HG02678 (cell line): ENCODE measurements around the gene IGF2BP2.
"Not testable (repeated sequence)": the region's sequence is repeated elsewhere in the genome, so short reads cannot be mapped to it uniquely, and the experiment has no call there.

ENCODE experiments used
- ATAC-seq: cut with Tn5 transposase; IDR thresholded peaks from one replicate; pipeline ENCODE4 v1.9.1; 2021; ENCODE audit warnings: mild to moderate bottlenecking, moderate library complexity; ENCODE audit not compliant: unreplicated experiment

IGF2BP2 gene

GRCh38 chr3:185678027-185678426 is 146.8 kb downstream of the IGF2BP2 start:
- ATAC-seq: no peak

DNA sequence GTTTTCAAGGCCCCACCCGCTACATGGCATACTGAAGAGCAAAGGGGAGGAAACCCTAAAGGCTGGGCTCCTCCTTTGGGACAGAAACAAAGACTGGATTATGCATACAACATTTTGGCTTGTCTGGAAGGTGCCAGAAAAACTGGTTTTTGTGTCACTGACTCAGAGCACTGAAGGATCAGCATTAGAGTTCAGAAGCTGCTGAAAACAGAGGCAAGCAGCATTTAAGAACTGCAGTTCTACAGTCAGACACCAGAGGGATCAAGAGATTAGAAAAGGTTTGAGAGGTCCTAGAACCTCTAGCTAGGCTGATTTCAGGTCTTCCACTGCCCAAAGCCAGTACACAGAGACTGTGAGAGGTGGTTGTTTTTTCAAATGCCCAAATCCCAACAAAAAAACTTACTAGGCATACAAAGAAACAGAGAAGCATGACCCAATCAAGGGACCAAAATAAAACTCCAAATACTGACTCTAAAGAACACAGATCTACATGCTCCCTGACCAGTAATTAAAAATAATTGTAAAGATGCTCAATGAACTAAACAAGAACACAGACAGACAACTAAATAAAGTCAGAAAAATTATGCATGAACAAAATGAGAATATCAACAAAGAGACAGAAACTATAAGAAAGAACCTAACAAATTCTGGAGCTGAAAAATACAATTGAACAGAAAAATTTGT is 147.6 kb downstream of the IGF2BP2 start:
- ATAC-seq: peak; percentile 44

DNA sequence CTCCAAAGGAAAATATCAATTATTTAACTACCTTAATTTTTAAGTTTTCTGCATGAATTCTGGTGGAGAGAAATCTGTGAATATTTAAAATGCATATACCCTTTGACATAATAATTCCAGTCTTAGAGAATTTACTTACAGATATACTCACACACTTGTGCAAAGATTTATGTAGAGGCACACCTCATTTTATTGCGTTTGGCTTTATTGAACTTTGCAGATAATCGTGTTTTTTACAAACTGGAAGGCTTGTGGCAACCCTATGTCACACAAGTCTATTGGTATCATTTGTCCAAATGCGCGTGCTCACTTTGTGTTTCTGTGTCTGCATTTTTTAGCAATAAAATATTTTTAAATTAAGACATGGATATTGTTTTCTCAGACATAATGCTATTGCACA is 157.3 kb downstream of the IGF2BP2 start:
- ATAC-seq: no peak

DNA sequence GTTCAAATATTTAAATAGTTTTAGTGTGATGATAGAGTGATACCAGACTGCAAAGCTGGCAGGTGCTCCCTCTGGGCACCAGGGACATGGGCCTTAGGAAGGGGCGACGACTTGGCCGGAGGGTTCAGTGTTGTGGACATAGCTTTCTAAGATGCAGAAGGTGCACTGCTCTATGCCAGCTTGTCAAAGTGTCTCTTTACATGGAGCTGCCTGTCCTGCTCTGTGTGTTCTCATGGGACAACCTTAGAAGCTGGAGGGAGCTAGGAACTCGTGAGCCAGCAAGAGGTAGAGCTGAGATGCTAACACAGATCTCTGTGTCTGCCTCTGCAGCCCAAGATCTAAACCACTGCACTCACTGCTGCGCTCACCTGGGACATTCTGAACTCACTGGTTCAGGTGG is 160.9 kb downstream of the IGF2BP2 start:
- no peak for ATAC-seq

DNA sequence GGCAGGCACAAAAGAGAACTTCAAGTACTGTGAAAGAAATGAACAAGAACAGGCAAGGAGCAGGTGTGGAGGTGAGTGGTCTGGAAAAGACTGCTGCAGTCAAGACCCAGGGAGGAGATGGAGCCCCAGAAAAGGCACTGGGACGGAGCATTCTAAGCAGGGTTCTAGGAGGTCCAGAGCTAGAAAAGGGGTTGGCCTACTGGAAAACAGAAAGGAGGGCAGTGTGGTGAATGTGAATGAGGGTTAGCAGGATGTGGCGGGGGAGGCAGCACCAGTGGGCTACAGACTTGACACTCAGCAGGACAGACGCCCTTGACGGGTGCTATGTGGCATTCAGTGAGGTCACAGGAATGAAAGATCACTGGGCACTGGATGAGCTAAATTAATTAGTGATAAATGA is 163.1 kb downstream of the IGF2BP2 start:
- no peak for ATAC-seq

- ATAC-seq: not testable (repeated sequence)
Measured at GRCh38 chr3:185661296-185661695, 163.5 kb downstream of the IGF2BP2 start.

DNA sequence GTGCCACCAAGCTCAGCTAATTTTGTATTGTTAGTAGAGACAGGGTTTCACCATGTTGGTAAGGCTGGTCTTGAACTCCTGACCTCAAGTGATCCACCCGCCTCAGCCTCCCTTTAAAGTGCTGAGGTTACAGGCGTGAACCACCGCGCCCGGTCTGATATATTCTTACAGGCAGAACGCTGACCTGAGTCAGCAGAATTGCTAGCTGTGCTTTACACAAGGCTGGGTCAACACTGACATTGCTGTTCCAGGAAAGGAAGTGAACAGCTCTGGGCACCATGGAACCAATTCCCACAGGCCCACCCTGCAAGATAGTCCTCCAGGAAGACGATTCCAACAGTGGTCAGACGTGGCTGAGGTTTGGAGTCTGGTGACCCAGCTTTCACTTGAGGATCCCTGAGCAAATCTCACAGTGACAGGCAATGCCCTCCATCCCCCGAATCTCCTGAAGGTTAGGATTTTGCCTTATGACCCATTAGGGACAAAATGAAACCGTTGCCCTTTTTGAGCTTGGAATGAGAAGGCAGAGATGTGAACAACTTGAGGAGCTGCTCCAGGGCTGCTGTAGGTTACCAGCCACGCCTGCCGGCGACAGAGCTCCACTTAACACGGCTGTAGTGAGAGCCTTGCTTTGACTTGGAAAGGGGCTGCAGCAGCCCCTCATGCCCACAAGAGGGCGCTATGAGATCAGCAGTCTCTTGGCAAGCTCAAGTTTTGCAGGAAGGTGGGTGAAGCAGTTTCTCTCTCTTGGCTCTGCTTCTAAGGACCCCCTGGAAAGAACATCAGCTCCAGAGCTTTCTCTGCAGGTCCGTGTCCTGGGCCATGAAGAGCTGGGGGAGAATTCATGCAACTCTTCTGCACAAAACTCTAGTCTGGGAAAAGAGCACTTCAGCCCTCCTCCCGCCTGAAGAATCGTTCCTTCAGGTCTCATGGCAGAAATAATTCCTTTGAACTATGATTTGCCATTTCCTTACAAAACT is 164.6 kb downstream of the IGF2BP2 start:
- peak; percentile 55 for ATAC-seq

- ATAC-seq: no peak
Measured at GRCh38 chr3:185658943-185659342, 165.9 kb downstream of the IGF2BP2 start.

DNA sequence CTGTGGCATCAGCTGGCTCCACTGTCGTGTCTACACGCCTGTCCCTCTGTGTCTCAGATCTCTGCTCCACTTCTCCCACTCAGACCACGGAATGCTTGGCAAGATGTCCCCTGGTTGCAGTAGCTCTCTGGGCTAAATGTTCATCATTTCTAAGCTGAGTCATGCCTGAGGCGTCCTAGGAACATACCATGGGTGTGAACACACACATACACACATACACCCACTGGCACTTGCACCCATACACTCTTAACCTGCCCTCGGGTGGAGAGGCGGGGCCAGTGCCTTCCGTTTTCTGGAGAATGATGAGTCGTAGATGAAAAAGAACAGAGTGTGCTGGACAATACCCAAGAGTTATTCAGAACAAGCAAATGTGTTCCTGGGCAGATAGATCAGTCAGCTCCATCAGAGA is 166.3 kb downstream of the IGF2BP2 start:
- ATAC-seq: no peak

GRCh38 chr3:185657691-185658503 is 166.9 kb downstream of the IGF2BP2 start:
- ATAC-seq: no peak

DNA sequence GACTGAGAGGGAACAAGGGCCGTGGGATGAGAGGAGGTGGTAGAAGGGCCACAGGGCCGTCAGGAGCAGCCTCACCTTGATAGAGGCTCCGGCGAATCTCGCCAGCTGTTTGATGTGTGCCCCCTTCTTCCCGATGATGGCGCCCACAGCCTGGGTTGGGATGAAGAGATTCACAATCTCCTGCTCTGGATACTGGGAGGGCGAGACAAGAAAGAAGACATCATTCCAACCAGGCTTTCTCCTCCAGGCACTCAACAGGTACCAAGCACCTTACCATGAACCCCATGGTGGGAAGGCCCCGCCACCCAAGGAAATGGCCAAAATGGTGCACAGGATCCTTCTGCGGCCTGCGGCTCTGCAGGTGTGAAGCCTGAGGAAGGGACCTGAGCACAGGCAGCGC is 167.6 kb downstream of the IGF2BP2 start:
- no peak for ATAC-seq

- no peak for ATAC-seq
Measured at GRCh38 chr3:185656321-185656840, 168.5 kb downstream of the IGF2BP2 start.

GRCh38 chr3:185655426-185656320 is 169.2 kb downstream of the IGF2BP2 start:
- no peak for ATAC-seq

GRCh38 chr3:185654758-185655145 is 170.1 kb downstream of the IGF2BP2 start:
- no peak for ATAC-seq

- ATAC-seq: no peak
Measured at GRCh38 chr3:185653949-185654757, 170.7 kb downstream of the IGF2BP2 start.

- ATAC-seq: no peak
Measured at GRCh38 chr3:185651971-185652370, 172.9 kb downstream of the IGF2BP2 start.

- no peak for ATAC-seq
Measured at GRCh38 chr3:185649414-185649813, 175.4 kb downstream of the IGF2BP2 start.

DNA sequence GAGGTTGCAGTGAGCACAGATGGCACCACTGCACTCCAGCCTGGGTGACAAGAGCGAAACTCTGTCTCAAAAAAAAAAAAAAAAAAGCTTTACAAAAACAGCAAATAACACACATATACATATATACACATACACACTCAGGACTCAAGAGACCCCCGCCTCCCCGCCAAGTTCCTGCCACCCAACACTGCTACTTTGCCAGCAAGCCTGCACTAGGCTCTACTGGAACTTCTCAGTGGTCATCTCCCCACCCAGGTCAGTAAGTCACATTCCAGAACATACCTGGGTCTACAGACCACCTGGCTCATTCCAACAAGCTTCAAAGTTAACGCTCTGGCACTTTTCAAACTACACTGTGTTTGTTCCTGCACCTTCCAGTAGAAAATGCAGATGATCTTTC is 176.4 kb downstream of the IGF2BP2 start:
- ATAC-seq: no peak

GRCh38 chr3:185647880-185648210 is 177.0 kb downstream of the IGF2BP2 start:
- no peak for ATAC-seq
